Measurements from ENCODE around the gene ALK. TPM values are rescaled to one million over a fixed set of nuclear protein-coding genes. Genes with fewer than 3 reads are reported as not detected.

ALK gene
- total RNA-seq, 1 experiment from 2014 or later: 14.7 TPM

DNA sequence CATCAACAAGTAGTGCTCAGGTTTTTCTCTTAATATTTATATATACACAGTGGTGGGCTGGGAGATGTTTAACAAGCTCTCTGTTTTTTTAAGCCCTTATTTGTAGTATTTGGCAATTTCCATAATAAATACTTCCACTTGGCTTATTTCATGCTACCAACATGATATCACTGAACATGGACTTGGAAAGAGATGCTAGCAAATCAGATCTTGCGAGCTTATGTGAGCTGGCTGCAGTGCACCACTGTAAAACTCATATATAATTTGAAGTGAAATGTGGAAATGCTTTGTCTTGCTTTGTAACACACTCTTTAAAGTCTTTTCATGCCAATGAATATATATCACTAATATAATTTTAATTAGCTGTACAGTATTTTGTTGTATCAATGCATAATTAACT lies 155.7 kb downstream of the ALK start:
- ChIA-PET POLR2A (ENCODE audit: low non-redundant PET) (no interaction called here), CTCF (no interaction called here)
- TF ChIP-seq, protein P1, sequence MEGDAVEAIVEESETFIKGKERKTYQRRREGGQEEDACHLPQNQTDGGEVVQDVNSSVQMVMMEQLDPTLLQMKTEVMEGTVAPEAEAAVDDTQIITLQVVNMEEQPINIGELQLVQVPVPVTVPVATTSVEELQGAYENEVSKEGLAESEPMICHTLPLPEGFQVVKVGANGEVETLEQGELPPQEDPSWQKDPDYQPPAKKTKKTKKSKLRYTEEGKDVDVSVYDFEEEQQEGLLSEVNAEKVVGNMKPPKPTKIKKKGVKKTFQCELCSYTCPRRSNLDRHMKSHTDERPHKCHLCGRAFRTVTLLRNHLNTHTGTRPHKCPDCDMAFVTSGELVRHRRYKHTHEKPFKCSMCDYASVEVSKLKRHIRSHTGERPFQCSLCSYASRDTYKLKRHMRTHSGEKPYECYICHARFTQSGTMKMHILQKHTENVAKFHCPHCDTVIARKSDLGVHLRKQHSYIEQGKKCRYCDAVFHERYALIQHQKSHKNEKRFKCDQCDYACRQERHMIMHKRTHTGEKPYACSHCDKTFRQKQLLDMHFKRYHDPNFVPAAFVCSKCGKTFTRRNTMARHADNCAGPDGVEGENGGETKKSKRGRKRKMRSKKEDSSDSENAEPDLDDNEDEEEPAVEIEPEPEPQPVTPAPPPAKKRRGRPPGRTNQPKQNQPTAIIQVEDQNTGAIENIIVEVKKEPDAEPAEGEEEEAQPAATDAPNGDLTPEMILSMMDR (conservative IDR thresholded peaks at IDR 0.05; ENCODE audit: low read depth, low read length): no peak
- no peak for TF ChIP-seq EZH2 (IDR thresholded peaks at IDR 0.05; ENCODE audit: borderline replicate concordance, low read depth, low read length, poor library complexity, severe bottlenecking)
- intact Hi-C loops (cut with micrococcal nuclease; ENCODE audit: unreplicated experiment): no loop called here
- H3K27me3 ChIP-seq (replicated peaks; ENCODE audit: insufficient read depth, low read depth, low read length, poor library complexity): no peaks in the 10 kb centered on the region
- BruUV-seq (replicated peaks): no TSS peak
- no peaks in the 10 kb centered on the region for H3K9me3 ChIP-seq (ENCODE audit: low read depth, low read length, poor library complexity, severe bottlenecking)
- DNase-seq (ENCODE audit: low spot score): no peak
- H3K4me3 ChIP-seq (ENCODE audit: low read depth, low read length, poor library complexity, severe bottlenecking): no peak overlapping the region
- H3K36me3 ChIP-seq (ENCODE audit: insufficient read depth, low read length, poor library complexity, severe bottlenecking): no peaks in the 10 kb centered on the region
- peaks cover 3% of the 10 kb centered on the region for H3K4me1 ChIP-seq (ENCODE audit: insufficient read depth, low read length, poor library complexity, severe bottlenecking)
- no peak overlapping the region for H3K27ac ChIP-seq (ENCODE audit: low read depth, low read length, poor library complexity, severe bottlenecking)

DNA sequence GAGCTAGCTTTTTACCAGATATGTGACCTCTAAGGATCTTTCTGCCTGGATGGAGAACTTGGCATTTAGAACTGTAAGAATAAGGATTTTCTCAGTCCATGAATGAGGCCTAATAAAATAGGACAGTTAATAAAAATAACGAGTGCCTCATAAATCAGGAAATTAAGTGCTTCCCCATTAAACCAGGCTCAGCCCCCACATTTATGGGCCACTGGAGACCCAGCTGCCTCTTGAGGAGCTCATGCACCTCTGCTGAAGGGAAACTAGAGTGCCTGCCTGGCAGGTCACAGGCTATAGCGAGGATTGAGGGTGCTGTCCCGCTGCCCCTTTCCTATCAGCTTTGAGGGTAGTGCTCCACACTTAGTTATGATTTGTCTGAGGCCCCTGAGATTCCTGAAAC lies 158.0 kb downstream of the ALK start:
- no peak overlapping the region for H3K4me3 ChIP-seq (ENCODE audit: low read depth, low read length, poor library complexity, severe bottlenecking)
- DNase-seq (ENCODE audit: low spot score): no peak
- POLR2A ChIA-PET (ENCODE audit: low non-redundant PET): interaction anchor here (0.6 kb wide), 1 partner anchor 387 kb away, joined by 4 read pairs; no protein-coding TSS in a partner anchor
- TF ChIP-seq EZH2 (IDR thresholded peaks at IDR 0.05; ENCODE audit: borderline replicate concordance, low read depth, low read length, poor library complexity, severe bottlenecking): no peak
- TF ChIP-seq, protein P1 (conservative IDR thresholded peaks at IDR 0.05; ENCODE audit: low read depth, low read length): no peak
- H3K27ac ChIP-seq (ENCODE audit: low read depth, low read length, poor library complexity, severe bottlenecking): no peak overlapping the region
- intact Hi-C loops (cut with micrococcal nuclease; ENCODE audit: unreplicated experiment): no loop called here
- H3K36me3 ChIP-seq (ENCODE audit: insufficient read depth, low read length, poor library complexity, severe bottlenecking): no peaks in the 10 kb centered on the region
- CTCF ChIA-PET: no interaction called here
- H3K9me3 ChIP-seq (ENCODE audit: low read depth, low read length, poor library complexity, severe bottlenecking): no peaks in the 10 kb centered on the region
- no peaks in the 10 kb centered on the region for H3K27me3 ChIP-seq (replicated peaks; ENCODE audit: insufficient read depth, low read depth, low read length, poor library complexity)
- BruUV-seq (replicated peaks): no TSS peak
- H3K4me1 ChIP-seq (ENCODE audit: insufficient read depth, low read length, poor library complexity, severe bottlenecking): peaks cover 3% of the 10 kb centered on the region

DNA sequence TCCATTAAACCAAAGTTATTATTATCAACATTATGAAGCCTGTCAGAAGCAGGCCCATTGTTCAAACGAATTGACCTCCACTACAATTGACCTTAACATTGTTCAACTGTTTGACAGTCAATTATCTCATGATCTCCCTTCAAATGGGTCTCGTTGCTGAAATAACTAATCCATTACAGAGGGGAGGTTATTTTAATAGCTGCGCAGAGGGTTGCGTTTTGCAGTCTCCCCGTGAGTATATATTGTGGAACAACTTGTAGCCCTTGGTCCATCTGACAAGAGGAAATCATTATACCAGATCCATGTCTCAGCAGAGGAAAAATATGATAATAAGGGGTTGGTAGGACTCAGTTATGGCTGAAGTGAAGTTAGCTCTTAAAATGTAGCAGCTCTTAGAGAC lies 159.1 kb downstream of the ALK start:
- TF ChIP-seq, protein P1 (conservative IDR thresholded peaks at IDR 0.05; ENCODE audit: low read depth, low read length): no peak
- TF ChIP-seq EZH2 (IDR thresholded peaks at IDR 0.05; ENCODE audit: borderline replicate concordance, low read depth, low read length, poor library complexity, severe bottlenecking): no peak
- Histone ChIP-seq H3K4me1 (ENCODE audit: insufficient read depth, low read length, poor library complexity, severe bottlenecking) (no peaks in the 10 kb centered on the region), H3K4me3 (ENCODE audit: low read depth, low read length, poor library complexity, severe bottlenecking) (no peak overlapping the region), H3K9me3 (ENCODE audit: low read depth, low read length, poor library complexity, severe bottlenecking) (no peaks in the 10 kb centered on the region), H3K27ac (ENCODE audit: low read depth, low read length, poor library complexity, severe bottlenecking) (no peak overlapping the region), H3K27me3 (replicated peaks; ENCODE audit: insufficient read depth, low read depth, low read length, poor library complexity) (no peaks in the 10 kb centered on the region), H3K36me3 (ENCODE audit: insufficient read depth, low read length, poor library complexity, severe bottlenecking) (no peaks in the 10 kb centered on the region)
- POLR2A ChIA-PET (ENCODE audit: low non-redundant PET): no interaction called here
- no peak for DNase-seq (ENCODE audit: low spot score)
- CTCF ChIA-PET: no interaction called here
- BruUV-seq (replicated peaks): no TSS peak
- intact Hi-C loops (cut with micrococcal nuclease; ENCODE audit: unreplicated experiment): no loop called here

All from A673 (cell line).